ENCODE measurements around the gene SYNE1.

DNA sequence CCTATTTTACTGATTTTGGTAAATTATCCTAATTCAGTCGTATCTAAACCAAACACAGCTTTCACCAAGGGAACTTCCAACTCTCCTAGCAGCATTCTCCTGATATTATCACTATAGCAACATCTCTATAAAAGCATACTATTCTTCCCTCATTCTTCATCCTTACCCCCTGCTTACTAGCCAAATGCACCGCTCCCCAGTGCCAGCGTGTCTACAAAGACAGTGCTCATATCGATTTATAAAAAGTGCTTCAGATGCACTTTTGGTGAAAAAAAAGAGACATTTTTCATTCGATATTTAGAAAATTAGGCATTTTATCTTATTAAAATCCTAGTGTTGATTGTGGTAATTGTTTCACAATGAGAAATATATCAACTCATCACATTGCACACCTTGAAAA lies 74.0 kb downstream of the SYNE1 start:
- TF ChIP-seq, protein P1, sequence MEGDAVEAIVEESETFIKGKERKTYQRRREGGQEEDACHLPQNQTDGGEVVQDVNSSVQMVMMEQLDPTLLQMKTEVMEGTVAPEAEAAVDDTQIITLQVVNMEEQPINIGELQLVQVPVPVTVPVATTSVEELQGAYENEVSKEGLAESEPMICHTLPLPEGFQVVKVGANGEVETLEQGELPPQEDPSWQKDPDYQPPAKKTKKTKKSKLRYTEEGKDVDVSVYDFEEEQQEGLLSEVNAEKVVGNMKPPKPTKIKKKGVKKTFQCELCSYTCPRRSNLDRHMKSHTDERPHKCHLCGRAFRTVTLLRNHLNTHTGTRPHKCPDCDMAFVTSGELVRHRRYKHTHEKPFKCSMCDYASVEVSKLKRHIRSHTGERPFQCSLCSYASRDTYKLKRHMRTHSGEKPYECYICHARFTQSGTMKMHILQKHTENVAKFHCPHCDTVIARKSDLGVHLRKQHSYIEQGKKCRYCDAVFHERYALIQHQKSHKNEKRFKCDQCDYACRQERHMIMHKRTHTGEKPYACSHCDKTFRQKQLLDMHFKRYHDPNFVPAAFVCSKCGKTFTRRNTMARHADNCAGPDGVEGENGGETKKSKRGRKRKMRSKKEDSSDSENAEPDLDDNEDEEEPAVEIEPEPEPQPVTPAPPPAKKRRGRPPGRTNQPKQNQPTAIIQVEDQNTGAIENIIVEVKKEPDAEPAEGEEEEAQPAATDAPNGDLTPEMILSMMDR (IDR thresholded peaks at IDR 0.05): no peak
- no peak for TF ChIP-seq POLR2A (IDR thresholded peaks at IDR 0.05)
